ENCODE measurements around the gene SNTG2.

SNTG2 gene

GRCh38 chr2:1415501-1415900 lies 464.9 kb downstream of the SNTG2 start:
- H3K27ac ChIP-seq (ENCODE audit: low read depth, low read length): no peak overlapping the region
- no peaks in the 10 kb centered on the region for H3K27me3 ChIP-seq (ENCODE audit: control insufficient read depth in 1 of 2, insufficient read depth in 2 of 2, low read length in 2 of 2)
- H3K9me3 ChIP-seq (ENCODE audit: low read length): no peaks in the 10 kb centered on the region
- no peak overlapping the region for H3K4me3 ChIP-seq (ENCODE audit: low read depth in 1 of 2, low read length in 2 of 2)
- no peaks in the 10 kb centered on the region for H3K4me1 ChIP-seq (ENCODE audit: insufficient read depth, low read length)
- H3K9ac ChIP-seq (ENCODE audit: low read length): no peak overlapping the region
- H3K36me3 ChIP-seq (ENCODE audit: insufficient read depth, low read length): no peaks in the 10 kb centered on the region
